ENCODE results near the gene SLC2A11.

DNA sequence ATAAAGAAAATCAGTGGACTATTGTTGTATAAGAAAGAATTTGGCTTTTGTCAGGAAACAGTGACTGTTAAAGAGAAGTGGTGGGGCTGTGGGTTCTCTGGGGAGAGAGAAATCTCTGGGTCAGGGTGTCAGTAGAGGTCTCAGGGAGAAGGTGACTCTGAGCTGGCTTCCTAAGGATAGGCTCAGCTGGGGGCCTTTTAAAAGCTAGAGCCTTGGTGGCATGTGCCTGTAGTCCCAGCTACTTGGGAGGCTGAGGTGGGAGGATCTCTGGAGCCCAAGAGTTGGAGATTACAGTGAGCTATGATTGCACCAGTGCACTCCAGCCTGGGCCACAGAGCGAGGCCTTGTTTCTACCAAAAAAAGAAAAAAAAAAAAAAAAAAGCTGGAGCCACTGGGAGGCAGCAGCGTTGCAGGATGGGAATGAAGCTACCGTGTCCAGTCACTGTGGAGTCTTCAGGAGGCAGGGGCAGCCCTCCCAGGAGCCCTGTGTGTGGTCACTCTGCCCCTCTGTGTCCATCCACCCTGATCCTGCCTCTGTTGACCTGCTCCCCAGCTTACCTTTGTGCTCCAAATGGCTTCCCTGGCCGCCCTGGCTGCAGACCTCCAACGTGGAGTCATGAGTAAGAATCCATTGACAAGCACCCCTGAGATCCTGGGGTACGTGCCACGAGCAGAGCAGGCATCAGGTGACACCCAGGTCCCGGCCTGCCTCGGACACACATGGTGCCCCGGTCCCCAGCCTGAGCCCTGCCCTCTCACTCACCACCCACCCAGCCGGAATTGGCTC lies 31.1 kb downstream of the SLC2A11 start:
- no peak for TF ChIP-seq POLR2A (IDR thresholded peaks at IDR 0.05; ENCODE audit: low read length)
- no peak for TF ChIP-seq GATA1 (IDR thresholded peaks at IDR 0.05; ENCODE audit: low read depth, low read length)
